ENCODE measurements around the gene ARHGEF4. TPM values are rescaled to one million over a fixed set of nuclear protein-coding genes. Genes with fewer than 3 reads are reported as not detected.

Gene ARHGEF4
- total RNA-seq, 1 experiment from 2014 or later = 12.6 TPM

DNA sequence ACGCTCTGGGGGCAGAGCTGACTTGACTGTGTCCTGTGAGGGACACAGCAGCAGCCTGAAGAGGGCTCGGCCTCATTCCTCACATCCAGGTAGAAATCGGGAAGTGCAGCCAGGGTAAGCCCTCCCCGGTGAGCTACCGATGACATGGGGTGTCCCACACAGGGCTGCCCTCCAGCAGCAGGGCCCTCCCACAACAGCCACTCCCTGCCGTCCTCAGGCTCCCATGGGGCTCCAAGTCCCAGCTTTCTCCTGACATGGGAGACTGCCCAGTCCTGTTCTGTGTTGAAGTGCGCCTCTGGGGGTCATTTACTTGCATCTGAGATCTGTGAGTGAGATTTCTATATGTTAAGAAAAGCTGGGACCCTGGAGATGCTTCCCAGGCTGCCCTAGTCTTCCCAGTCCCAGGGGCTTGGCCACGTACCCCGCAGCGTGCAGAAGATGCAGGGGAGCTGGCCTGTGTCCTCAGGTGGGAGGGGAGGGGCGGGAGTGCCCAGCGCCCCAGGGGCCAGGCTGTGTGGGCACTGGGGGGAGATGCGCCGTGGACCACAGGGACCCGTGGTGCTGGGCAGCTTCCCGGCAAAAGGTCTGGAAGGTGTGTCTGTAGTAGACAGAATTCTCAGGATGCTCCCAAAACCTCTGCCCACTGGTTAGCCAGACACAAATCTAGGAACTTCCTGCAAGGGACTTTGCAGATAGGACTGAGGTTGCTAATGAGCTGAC, 168.7 kb downstream of the ARHGEF4 start:
- Histone ChIP-seq H3K56ac (ENCODE audit: insufficient read length, low read depth, low read length) (no peak overlapping the region), H4K8ac (replicated peaks; ENCODE audit: insufficient read length, low read depth, low read length) (no peak overlapping the region), H3K9ac (ENCODE audit: extremely low read depth, insufficient read length, low read length) (no peak overlapping the region), H4K20me1 (ENCODE audit: control insufficient read depth, insufficient read depth, insufficient read length) (no peaks in the 10 kb centered on the region), H3K4ac (ENCODE audit: low read depth, low read length) (no peak overlapping the region), H3K23me2 (ENCODE audit: insufficient read length, low read depth, low read length, poor library complexity, severe bottlenecking) (no peaks in the 10 kb centered on the region), H3T11ph (ENCODE audit: low read length) (no peak overlapping the region), H2AK5ac (ENCODE audit: insufficient read length, low read length) (no peak overlapping the region), H2AFZ (ENCODE audit: low read length) (no peak overlapping the region), H3K79me2 (ENCODE audit: insufficient read depth, low read length) (no peaks in the 10 kb centered on the region), H2BK5ac (ENCODE audit: insufficient read length, low read length) (no peak overlapping the region), H2BK12ac (ENCODE audit: insufficient read length, low read depth, low read length) (no peak overlapping the region), H4K91ac (ENCODE audit: insufficient read length, low read depth, low read length) (no peak overlapping the region), H3K4me1 (ENCODE audit: insufficient read depth, low read length) (no peaks in the 10 kb centered on the region; the same call in 1 of the 2 replicates), H3K14ac (ENCODE audit: insufficient read depth, low read length) (no peak overlapping the region), H3K9me3 (ENCODE audit: control insufficient read depth, low read depth, low read length) (no peaks in the 10 kb centered on the region), H3K23ac (ENCODE audit: insufficient read length, low read depth, low read length) (no peak overlapping the region), H2BK120ac (ENCODE audit: low read depth, low read length, poor library complexity, severe bottlenecking) (no peak overlapping the region), H3K79me1 (ENCODE audit: insufficient read depth, low read depth, low read length, poor library complexity, severe bottlenecking) (no peaks in the 10 kb centered on the region), H4K5ac (ENCODE audit: insufficient read length, low read depth, low read length) (no peak overlapping the region), H3K18ac (ENCODE audit: insufficient read length, low read depth, low read length) (no peak overlapping the region), H3K27ac (ENCODE audit: insufficient read length, low read depth, low read length) (no peak overlapping the region), H3K4me2 (ENCODE audit: insufficient read depth, insufficient read length, low read length) (no peak overlapping the region), H2BK15ac (ENCODE audit: low read depth, low read length) (no peak overlapping the region), H2BK20ac (ENCODE audit: low read depth, low read length, poor library complexity, severe bottlenecking) (no peak overlapping the region), H3K27me3 (ENCODE audit: insufficient read depth, low read length) (no peaks in the 10 kb centered on the region)
- Mint-ChIP-seq H3K9me3 (no peaks in the 10 kb centered on the region), H3K4me1 (peaks cover 0 to 7% of the 10 kb centered on the region in 2 experiments; a peak in 1 of 4 replicates), H3K4me3 (no peak overlapping the region), H3K36me3 (ENCODE audit: insufficient read depth in 1 of 3, low read depth in 3 of 3) (no peaks in the 10 kb centered on the region; a peak in 1 of 7 replicates), H3K27ac (peak overlapping the region in 1 of 3 experiments; percentile 53; a peak in 1 of 7 replicates), H3K27me3 (ENCODE audit: low read depth) (no peaks in the 10 kb centered on the region)
- WGBS (ENCODE audit: extremely low coverage, insufficient read length, low lambda C conversion rate) = no CpG with 5 or more reads among the region's 16 CpGs
- TF ChIP-seq, protein P1, sequence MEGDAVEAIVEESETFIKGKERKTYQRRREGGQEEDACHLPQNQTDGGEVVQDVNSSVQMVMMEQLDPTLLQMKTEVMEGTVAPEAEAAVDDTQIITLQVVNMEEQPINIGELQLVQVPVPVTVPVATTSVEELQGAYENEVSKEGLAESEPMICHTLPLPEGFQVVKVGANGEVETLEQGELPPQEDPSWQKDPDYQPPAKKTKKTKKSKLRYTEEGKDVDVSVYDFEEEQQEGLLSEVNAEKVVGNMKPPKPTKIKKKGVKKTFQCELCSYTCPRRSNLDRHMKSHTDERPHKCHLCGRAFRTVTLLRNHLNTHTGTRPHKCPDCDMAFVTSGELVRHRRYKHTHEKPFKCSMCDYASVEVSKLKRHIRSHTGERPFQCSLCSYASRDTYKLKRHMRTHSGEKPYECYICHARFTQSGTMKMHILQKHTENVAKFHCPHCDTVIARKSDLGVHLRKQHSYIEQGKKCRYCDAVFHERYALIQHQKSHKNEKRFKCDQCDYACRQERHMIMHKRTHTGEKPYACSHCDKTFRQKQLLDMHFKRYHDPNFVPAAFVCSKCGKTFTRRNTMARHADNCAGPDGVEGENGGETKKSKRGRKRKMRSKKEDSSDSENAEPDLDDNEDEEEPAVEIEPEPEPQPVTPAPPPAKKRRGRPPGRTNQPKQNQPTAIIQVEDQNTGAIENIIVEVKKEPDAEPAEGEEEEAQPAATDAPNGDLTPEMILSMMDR (conservative IDR thresholded peaks at IDR 0.05) = no peak
- DNase-seq = no peak
